Skeletal muscle tissue (tissue), 4 donors: Measurements from ENCODE around the gene TRIO. TPM values are rescaled to one million over a fixed set of nuclear protein-coding genes. Genes with fewer than 3 reads are reported as not detected.

Experiments
- H3K27ac ChIP-seq: one replicate; pipeline ENCODE4 v1.7.0; 2013; ENCODE audit warnings: mild to moderate bottlenecking, low read depth, low read length, inconsistent platforms
- H3K27me3 ChIP-seq, 3 donors: one replicate each; pipeline ENCODE4 v1.7.0; 2013; ENCODE audit warnings: low read length in 3 of 3; ENCODE audit not compliant: control insufficient read depth in 3 of 3, insufficient read depth in 3 of 3
- H3K36me3 ChIP-seq, 3 donors: one replicate each; pipeline ENCODE4 v1.7.0; 2013; ENCODE audit warnings: low read length in 3 of 3; ENCODE audit not compliant: control insufficient read depth in 3 of 3, insufficient read depth in 3 of 3
- H3K4me1 ChIP-seq, 3 donors: one replicate each; pipeline ENCODE4 v1.7.0; 2013; ENCODE audit warnings: low read length in 3 of 3, mild to moderate bottlenecking in 3 of 3; ENCODE audit not compliant: control insufficient read depth in 3 of 3, insufficient read depth in 3 of 3
- H3K4me3 ChIP-seq, 3 donors: one replicate each; pipeline ENCODE4 v1.7.0; 2013; ENCODE audit warnings: low read length in 3 of 3
- H3K9ac ChIP-seq, 3 donors: one replicate each; pipeline ENCODE4 v1.7.0; 2013; ENCODE audit warnings: low read length in 3 of 3, mild to moderate bottlenecking in 3 of 3, moderate library complexity in 2 of 3, low read depth in 1 of 3
- H3K9me3 ChIP-seq, 3 donors: one replicate each; pipeline ENCODE4 v1.7.0; 2013; ENCODE audit warnings: low read length in 3 of 3; ENCODE audit not compliant: control insufficient read depth in 3 of 3
- total RNA-seq: library from RNA; depleted of rRNA; stranded (reverse); fragments of >200 nt; gene quantifications from one replicate; pipeline ENCODE4 v1.2.3, GENCODE V29; 2014
- donor health status: Osteomylitis.

TRIO gene
- total RNA-seq, 1 donor from 2014 or later: 200 TPM

GRCh38 chr5:14413331-14413750 lies 270.2 kb downstream of the TRIO start:
- Histone ChIP-seq H3K4me1 (peaks cover 0 to 13% (median 5%) of the 10 kb centered on the region in 3 donors), H3K27me3 (no peaks in the 10 kb centered on the region), H3K4me3 (no peak overlapping the region), H3K9ac (no peak overlapping the region), H3K27ac (no peak overlapping the region), H3K9me3 (no peaks in the 10 kb centered on the region), H3K36me3 (peaks cover 31 to 39% (median 36%) of the 10 kb centered on the region in 3 donors)

GRCh38 chr5:14414007-14414406 lies 270.9 kb downstream of the TRIO start:
- Histone ChIP-seq H3K36me3 (peaks cover 31 to 39% (median 34%) of the 10 kb centered on the region in 3 donors), H3K9me3 (no peaks in the 10 kb centered on the region), H3K4me1 (peaks cover 0 to 14% (median 5%) of the 10 kb centered on the region in 3 donors), H3K9ac (no peak overlapping the region), H3K27ac (no peak overlapping the region), H3K27me3 (no peaks in the 10 kb centered on the region), H3K4me3 (no peak overlapping the region)

- H3K27me3 ChIP-seq: no peaks in the 10 kb centered on the region
- H3K36me3 ChIP-seq: peaks cover 32 to 40% (median 34%) of the 10 kb centered on the region in 3 donors
- H3K9ac ChIP-seq: no peak overlapping the region
- H3K27ac ChIP-seq: no peak overlapping the region
- no peaks in the 10 kb centered on the region for H3K9me3 ChIP-seq
- H3K4me3 ChIP-seq: no peak overlapping the region
- peaks cover 0 to 14% (median 5%) of the 10 kb centered on the region in 3 donors for H3K4me1 ChIP-seq
Measured at GRCh38 chr5:14414656-14415023, 271.5 kb downstream of the TRIO start.

GRCh38 chr5:14415024-14415697 lies 272.0 kb downstream of the TRIO start:
- Histone ChIP-seq H3K36me3 (peaks cover 34 to 41% (median 36%) of the 10 kb centered on the region in 3 donors), H3K4me3 (no peak overlapping the region), H3K27me3 (no peaks in the 10 kb centered on the region), H3K9me3 (no peaks in the 10 kb centered on the region), H3K27ac (no peak overlapping the region), H3K9ac (no peak overlapping the region), H3K4me1 (peaks cover 0 to 11% (median 5%) of the 10 kb centered on the region in 3 donors)

GRCh38 chr5:14415698-14416074 lies 272.5 kb downstream of the TRIO start:
- peaks cover 0 to 9% (median 5%) of the 10 kb centered on the region in 3 donors for H3K4me1 ChIP-seq
- peaks cover 29 to 41% (median 32%) of the 10 kb centered on the region in 3 donors for H3K36me3 ChIP-seq
- no peak overlapping the region for H3K9ac ChIP-seq
- H3K27me3 ChIP-seq: no peaks in the 10 kb centered on the region
- H3K4me3 ChIP-seq: no peak overlapping the region
- no peaks in the 10 kb centered on the region for H3K9me3 ChIP-seq
- H3K27ac ChIP-seq: no peak overlapping the region

- Histone ChIP-seq H3K27ac (peak overlapping the region; percentile 52), H3K9me3 (no peaks in the 10 kb centered on the region), H3K4me1 (peaks cover 0 to 9% (median 5%) of the 10 kb centered on the region in 3 donors), H3K27me3 (no peaks in the 10 kb centered on the region), H3K4me3 (no peak overlapping the region), H3K9ac (no peak overlapping the region), H3K36me3 (peaks cover 31 to 44% (median 38%) of the 10 kb centered on the region in 3 donors)
Measured at GRCh38 chr5:14416621-14417275, 273.6 kb downstream of the TRIO start.

- H3K9ac ChIP-seq: peak overlapping the region in 1 of 3 donors; percentile 25
- no peaks in the 10 kb centered on the region for H3K27me3 ChIP-seq
Measured at GRCh38 chr5:14417276-14417730, 274.2 kb downstream of the TRIO start.

GRCh38 chr5:14417792-14418765 lies 274.9 kb downstream of the TRIO start:
- Histone ChIP-seq H3K9ac (peak overlapping the region in 1 of 3 donors; percentile 25), H3K27ac (peak overlapping the region; percentile 33), H3K4me1 (peaks cover 0 to 9% (median 5%) of the 10 kb centered on the region in 3 donors), H3K36me3 (peaks cover 30 to 46% (median 39%) of the 10 kb centered on the region in 3 donors), H3K27me3 (no peaks in the 10 kb centered on the region), H3K9me3 (no peaks in the 10 kb centered on the region), H3K4me3 (no peak overlapping the region)

More at GRCh38 chr5:14417276-14417730, 274.2 kb downstream of the TRIO start:
- Histone ChIP-seq H3K9me3 (no peaks in the 10 kb centered on the region), H3K4me1 (peaks cover 0 to 9% (median 5%) of the 10 kb centered on the region in 3 donors), H3K27ac (peak overlapping the region; percentile 52), H3K36me3 (peaks cover 34 to 48% (median 42%) of the 10 kb centered on the region in 3 donors), H3K4me3 (no peak overlapping the region)

- H3K36me3 ChIP-seq: peaks cover 22 to 38% (median 32%) of the 10 kb centered on the region in 3 donors
- H3K4me1 ChIP-seq: peaks cover 0 to 9% (median 5%) of the 10 kb centered on the region in 3 donors
- no peak overlapping the region for H3K9ac ChIP-seq
- H3K4me3 ChIP-seq: no peak overlapping the region
- no peaks in the 10 kb centered on the region for H3K27me3 ChIP-seq
- no peaks in the 10 kb centered on the region for H3K9me3 ChIP-seq
- H3K27ac ChIP-seq: no peak overlapping the region
Measured at GRCh38 chr5:14419686-14420085, 276.5 kb downstream of the TRIO start.
